GM10266 (cell line): Measurements from ENCODE around the gene ZNF577.

ENCODE experiments used
- DNase-seq: peaks from one replicate; pipeline ENCODE4 v3.0.0; 2012; ENCODE audit errors: extremely low spot score
- TF ChIP-seq, protein P1 (sequence below): IDR thresholded peaks from 2 replicates; pipeline ENCODE4 v1.5.1; 2012; ENCODE audit warnings: mild to moderate bottlenecking, low read depth; ENCODE audit not compliant: control insufficient read depth, insufficient read depth; ENCODE audit errors: missing control alignments

ZNF577 gene

DNA sequence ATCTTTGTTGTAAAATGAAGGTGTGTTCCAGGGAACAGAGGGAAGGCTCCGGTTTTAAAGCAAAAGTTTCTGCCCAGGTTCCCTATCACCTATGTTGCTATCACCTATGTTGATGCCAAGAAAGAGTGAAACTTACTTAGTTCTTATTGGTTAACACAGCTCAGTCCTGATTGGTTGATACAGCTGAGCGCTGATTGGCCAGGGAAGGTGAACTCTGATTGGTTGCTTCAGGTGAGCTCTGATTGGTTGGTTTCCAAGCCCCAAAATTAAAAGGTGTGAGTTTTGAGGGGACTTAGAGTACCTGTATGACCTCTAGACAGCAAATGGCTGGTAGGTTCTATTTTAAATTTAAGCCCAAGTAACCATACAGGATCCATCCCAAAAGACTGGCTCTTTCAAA, 50.6 kb downstream of the ZNF577 start:
- no peak for DNase-seq
- TF ChIP-seq, protein P1, sequence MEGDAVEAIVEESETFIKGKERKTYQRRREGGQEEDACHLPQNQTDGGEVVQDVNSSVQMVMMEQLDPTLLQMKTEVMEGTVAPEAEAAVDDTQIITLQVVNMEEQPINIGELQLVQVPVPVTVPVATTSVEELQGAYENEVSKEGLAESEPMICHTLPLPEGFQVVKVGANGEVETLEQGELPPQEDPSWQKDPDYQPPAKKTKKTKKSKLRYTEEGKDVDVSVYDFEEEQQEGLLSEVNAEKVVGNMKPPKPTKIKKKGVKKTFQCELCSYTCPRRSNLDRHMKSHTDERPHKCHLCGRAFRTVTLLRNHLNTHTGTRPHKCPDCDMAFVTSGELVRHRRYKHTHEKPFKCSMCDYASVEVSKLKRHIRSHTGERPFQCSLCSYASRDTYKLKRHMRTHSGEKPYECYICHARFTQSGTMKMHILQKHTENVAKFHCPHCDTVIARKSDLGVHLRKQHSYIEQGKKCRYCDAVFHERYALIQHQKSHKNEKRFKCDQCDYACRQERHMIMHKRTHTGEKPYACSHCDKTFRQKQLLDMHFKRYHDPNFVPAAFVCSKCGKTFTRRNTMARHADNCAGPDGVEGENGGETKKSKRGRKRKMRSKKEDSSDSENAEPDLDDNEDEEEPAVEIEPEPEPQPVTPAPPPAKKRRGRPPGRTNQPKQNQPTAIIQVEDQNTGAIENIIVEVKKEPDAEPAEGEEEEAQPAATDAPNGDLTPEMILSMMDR = no peak

DNA sequence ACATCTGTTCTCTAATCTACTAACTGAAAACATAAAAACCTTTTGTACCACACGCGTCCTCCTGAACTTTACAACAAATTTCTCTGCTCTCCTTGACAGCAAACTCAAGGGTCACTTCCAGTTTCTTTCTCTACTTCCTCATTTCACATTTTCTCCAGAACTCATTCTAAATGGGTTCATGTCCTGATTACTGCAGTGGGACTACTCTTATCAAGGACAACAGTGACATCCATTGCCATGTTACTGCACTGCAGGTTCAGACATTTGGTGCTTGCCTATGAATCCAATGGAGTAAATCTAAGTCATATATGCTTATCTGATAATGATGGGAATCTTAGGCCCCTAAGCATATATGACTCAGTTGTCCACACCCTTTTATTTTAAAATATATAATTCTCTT, 57.5 kb downstream of the ZNF577 start:
- no peak for DNase-seq
- TF ChIP-seq, protein P1 = no peak

DNA sequence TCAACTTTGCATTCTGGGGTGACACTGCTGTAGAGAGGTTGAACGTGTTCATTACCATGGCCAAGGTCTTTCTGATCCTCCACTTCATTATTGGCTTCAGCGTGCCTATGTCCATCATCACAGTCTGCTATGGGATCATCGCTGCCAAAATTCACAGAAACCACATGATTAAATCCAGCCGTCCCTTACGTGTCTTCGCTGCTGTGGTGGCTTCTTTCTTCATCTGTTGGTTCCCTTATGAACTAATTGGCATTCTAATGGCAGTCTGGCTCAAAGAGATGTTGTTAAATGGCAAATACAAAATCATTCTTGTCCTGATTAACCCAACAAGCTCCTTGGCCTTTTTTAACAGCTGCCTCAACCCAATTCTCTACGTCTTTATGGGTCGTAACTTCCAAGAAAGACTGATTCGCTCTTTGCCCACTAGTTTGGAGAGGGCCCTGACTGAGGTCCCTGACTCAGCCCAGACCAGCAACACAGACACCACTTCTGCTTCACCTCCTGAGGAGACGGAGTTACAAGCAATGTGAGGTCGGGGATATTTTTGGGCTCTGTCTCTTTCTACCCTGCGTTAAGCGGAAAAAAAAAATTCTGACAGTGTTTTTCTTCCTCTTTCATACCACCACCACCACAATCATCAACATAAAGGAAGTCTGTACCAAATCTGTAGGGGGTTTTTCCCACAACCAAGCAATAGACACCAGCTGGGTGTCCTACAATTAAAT, 63.3 kb downstream of the ZNF577 start:
- no peak for DNase-seq
- TF ChIP-seq, protein P1 = no peak

DNA sequence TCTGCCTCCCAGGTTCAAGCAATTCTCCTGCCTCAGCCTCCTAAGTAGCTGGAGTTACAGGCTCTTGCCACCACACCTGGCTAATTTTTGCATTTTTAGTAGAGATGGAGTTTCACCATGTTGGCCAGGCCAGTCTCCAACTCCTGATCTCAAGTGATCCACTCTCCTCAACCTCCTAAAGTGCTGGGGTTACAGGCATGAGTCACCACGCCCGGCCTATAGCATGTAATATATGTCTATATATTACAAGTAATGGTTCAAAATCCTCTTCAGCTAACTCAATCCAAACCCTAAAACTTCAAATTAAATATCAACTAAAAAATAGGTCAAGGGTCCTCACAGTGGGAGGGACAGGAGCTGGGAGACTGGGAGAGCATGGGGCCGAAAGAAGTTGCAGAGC, 64.8 kb downstream of the ZNF577 start:
- no peak for DNase-seq
- TF ChIP-seq, protein P1 = no peak

DNA sequence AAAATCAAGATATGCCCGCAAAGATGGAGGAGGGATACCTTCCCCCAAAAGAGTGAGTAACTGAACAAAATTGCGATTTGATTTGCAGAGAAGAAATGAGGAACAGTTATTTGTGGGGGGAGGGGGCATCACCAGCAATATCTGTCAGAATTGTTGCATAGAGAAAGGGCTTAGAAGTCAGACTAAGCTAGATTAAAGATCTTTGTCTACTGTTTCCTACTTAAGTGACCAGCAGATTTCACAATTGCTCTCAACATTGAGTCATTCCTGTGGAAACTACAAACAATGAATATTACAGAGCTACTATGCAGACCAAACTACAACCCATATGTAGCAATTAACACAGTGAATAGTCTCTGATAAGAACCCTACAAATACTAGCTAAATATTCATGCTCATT, 65.4 kb downstream of the ZNF577 start:
- TF ChIP-seq, protein P1 = no peak
- DNase-seq = no peak

DNA sequence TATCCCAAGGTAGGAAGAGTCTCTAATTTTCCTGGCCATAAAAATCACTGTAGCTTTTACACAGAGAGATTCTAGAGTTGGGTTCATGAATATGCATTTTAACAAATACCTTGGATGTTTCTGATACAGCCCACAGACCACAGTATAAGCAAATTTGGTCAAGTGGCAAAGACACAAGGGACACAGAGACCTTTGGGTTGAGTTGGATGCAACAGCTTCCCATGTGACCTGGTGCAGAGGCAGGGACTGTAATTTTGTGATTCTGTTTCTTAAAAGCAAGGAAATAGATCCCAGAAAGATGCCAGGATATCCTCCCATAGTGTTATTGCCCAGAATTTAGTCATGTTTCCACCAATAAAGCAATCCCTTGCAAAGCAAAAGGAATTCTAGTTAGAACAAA, 65.8 kb downstream of the ZNF577 start:
- DNase-seq = no peak
- TF ChIP-seq, protein P1 = no peak

DNA sequence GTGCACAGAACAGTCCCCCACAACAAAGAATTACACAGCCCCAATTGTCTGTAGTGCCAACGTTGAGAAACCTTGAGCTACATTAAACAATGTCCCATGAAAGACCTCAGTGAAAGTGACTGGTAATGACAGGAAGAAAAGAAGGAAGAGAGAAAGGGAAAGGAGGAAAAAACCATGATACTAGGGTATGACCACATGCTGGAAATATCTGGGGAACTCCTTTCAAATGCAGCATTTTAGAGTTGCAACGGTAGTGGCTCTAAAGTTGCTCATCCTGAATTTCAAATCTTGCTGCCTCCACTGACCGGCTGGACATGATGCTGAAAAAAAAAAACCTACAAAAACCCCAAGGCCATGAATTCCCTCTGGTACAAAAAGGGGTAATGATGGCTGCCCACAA, 66.3 kb downstream of the ZNF577 start:
- no peak for DNase-seq

More for the DNA sequence above, 66.3 kb downstream of the ZNF577 start:
- TF ChIP-seq, protein P1 = no peak
